Measurements from ENCODE around the gene CDKL4.

DNA sequence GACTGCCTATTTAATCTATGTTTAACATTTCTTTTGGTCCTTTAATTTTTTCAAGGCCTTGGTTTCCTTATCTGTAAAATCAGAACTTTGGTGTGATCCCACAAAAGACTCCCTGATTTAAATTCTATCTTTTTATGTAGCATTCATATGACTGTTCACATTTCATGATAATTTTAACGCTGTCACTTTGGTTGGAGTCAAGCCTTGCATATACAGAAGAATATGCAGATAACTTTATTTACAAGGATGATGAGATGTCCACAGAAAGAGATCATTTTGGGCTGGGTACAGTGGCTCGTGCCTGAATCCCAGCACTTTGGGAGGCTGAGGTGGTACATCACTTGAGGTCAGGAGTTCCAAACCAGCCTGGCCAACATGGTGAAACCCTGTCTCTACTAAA, 84.5 kb downstream of the CDKL4 start:
- TF ChIP-seq REST (IDR thresholded peaks at IDR 0.05; ENCODE audit: low read depth) (no peak), YY1 (IDR thresholded peaks at IDR 0.05; ENCODE audit: low read depth) (no peak), CREB1 (IDR thresholded peaks at IDR 0.05; ENCODE audit: low read depth) (no peak), TCF12 (IDR thresholded peaks at IDR 0.05; ENCODE audit: low read depth) (no peak), RAD21 (IDR thresholded peaks at IDR 0.05; ENCODE audit: low read depth) (no peak), TAF1 (IDR thresholded peaks at IDR 0.05; ENCODE audit: low read depth) (no peak), EP300 (IDR thresholded peaks at IDR 0.05; ENCODE audit: borderline replicate concordance) (no peak), NFIC (IDR thresholded peaks at IDR 0.05) (no peak), FOXM1 (IDR thresholded peaks at IDR 0.05; ENCODE audit: borderline replicate concordance, low read depth) (no peak)
- TF ChIP-seq, protein P1, sequence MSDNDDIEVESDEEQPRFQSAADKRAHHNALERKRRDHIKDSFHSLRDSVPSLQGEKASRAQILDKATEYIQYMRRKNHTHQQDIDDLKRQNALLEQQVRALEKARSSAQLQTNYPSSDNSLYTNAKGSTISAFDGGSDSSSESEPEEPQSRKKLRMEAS (IDR thresholded peaks at IDR 0.05): no peak
- TF ChIP-seq, protein P2, sequence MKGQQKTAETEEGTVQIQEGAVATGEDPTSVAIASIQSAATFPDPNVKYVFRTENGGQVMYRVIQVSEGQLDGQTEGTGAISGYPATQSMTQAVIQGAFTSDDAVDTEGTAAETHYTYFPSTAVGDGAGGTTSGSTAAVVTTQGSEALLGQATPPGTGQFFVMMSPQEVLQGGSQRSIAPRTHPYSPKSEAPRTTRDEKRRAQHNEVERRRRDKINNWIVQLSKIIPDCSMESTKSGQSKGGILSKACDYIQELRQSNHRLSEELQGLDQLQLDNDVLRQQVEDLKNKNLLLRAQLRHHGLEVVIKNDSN (IDR thresholded peaks at IDR 0.05): no peak
